ENCODE data around the gene KCNG2. TPM values are rescaled to one million over a fixed set of nuclear protein-coding genes. Genes with fewer than 3 reads are reported as not detected.

Gene KCNG2
- total RNA-seq, 4 donors from 2014 or later = 0.27 TPM; not detected in 3

GRCh38 chr18:79826966-79827365, 29.2 kb downstream of the KCNG2 start:
- Histone ChIP-seq H3K4me3 (no peak overlapping the region), H3K4me1 (no peaks in the 10 kb centered on the region), H3K9me3 (no peaks in the 10 kb centered on the region), H3K36me3 (no peaks in the 10 kb centered on the region), H3K27ac (no peak overlapping the region), H3K27me3 (peaks cover 25% of the 10 kb centered on the region)
- no peak for ATAC-seq
- 90% methylated on average over 10 of the region's 18 CpGs for WGBS, 2 donors (ENCODE audit: low coverage in 1 of 2)
- TF ChIP-seq POLR2A (IDR thresholded peaks at IDR 0.05) (no peak), POLR2AphosphoS5 (IDR thresholded peaks at IDR 0.05) (no peak), CTCF (IDR thresholded peaks at IDR 0.05) (no peak), EP300 (IDR thresholded peaks at IDR 0.05) (no peak)

GRCh38 chr18:79828258-79828657, 30.5 kb downstream of the KCNG2 start:
- H3K36me3 ChIP-seq = no peaks in the 10 kb centered on the region
- H3K4me3 ChIP-seq = no peak overlapping the region
- 70 to 100% methylated on average over 1 to 3 of the region's 5 CpGs for WGBS, 2 donors (ENCODE audit: low coverage in 1 of 2)
- no peak for ATAC-seq
- no peaks in the 10 kb centered on the region for H3K9me3 ChIP-seq
- H3K27me3 ChIP-seq = peaks cover 28% of the 10 kb centered on the region
- TF ChIP-seq EP300 (IDR thresholded peaks at IDR 0.05) (no peak), POLR2A (IDR thresholded peaks at IDR 0.05) (no peak)
- no peaks in the 10 kb centered on the region for H3K4me1 ChIP-seq
- H3K27ac ChIP-seq = no peak overlapping the region

- ATAC-seq = peak; percentile 34
- H3K4me1 ChIP-seq = no peaks in the 10 kb centered on the region
- H3K27me3 ChIP-seq = peaks cover 36% of the 10 kb centered on the region
- no peak for TF ChIP-seq POLR2AphosphoS5 (IDR thresholded peaks at IDR 0.05)
- TF ChIP-seq EP300 (IDR thresholded peaks at IDR 0.05) = no peak
- no peak for TF ChIP-seq POLR2A (IDR thresholded peaks at IDR 0.05)
- no peak for TF ChIP-seq CTCF (IDR thresholded peaks at IDR 0.05)
- H3K9me3 ChIP-seq = no peaks in the 10 kb centered on the region
- WGBS, 2 donors (ENCODE audit: low coverage in 1 of 2) = 78 to 89% methylated on average over 6 to 10 of the region's 17 CpGs
- H3K36me3 ChIP-seq = no peaks in the 10 kb centered on the region
- no peak overlapping the region for H3K4me3 ChIP-seq
- no peak overlapping the region for H3K27ac ChIP-seq
Observed at GRCh38 chr18:79829136-79829854, 31.6 kb downstream of the KCNG2 start.

- WGBS, 2 donors (ENCODE audit: low coverage in 1 of 2) = 82 to 92% methylated on average over 3 of the region's 3 CpGs
- no peaks in the 10 kb centered on the region for H3K36me3 ChIP-seq
- no peak for ATAC-seq
- TF ChIP-seq EP300 (IDR thresholded peaks at IDR 0.05) = no peak
- H3K27ac ChIP-seq = no peak overlapping the region
- H3K9me3 ChIP-seq = no peaks in the 10 kb centered on the region
- H3K27me3 ChIP-seq = peaks cover 48% of the 10 kb centered on the region
- H3K4me3 ChIP-seq = no peak overlapping the region
- no peaks in the 10 kb centered on the region for H3K4me1 ChIP-seq
Observed at GRCh38 chr18:79832169-79832568, 34.4 kb downstream of the KCNG2 start.

GRCh38 chr18:79834834-79835233, 37.1 kb downstream of the KCNG2 start:
- no peak overlapping the region for H3K27ac ChIP-seq

More at GRCh38 chr18:79834834-79835233, 37.1 kb downstream of the KCNG2 start:
- Histone ChIP-seq H3K36me3 (no peaks in the 10 kb centered on the region), H3K9me3 (peaks cover 0 to 5% (median 0%) of the 10 kb centered on the region in 3 donors), H3K27me3 (peaks cover 45% of the 10 kb centered on the region), H3K4me1 (no peaks in the 10 kb centered on the region), H3K4me3 (no peak overlapping the region)
- WGBS, 2 donors (ENCODE audit: low coverage in 1 of 2) = 60 to 82% methylated on average over 1 to 2 of the region's 6 CpGs
- ATAC-seq = no peak
- TF ChIP-seq POLR2A (IDR thresholded peaks at IDR 0.05) (no peak), EP300 (IDR thresholded peaks at IDR 0.05) (no peak), CTCF (IDR thresholded peaks at IDR 0.05) (no peak), POLR2AphosphoS5 (IDR thresholded peaks at IDR 0.05) (no peak)

All from gastroesophageal sphincter (tissue), 4 donors.